HG02642 (cell line): ENCODE measurements around the gene SMYD2.

ENCODE experiments used
- ATAC-seq: cut with Tn5 transposase; IDR thresholded peaks from one replicate; pipeline ENCODE4 v1.9.1; 2021; ENCODE audit warnings: mild to moderate bottlenecking; ENCODE audit not compliant: unreplicated experiment, poor library complexity

SMYD2 gene

GRCh38 chr1:214281021-214281719, at the start of gene SMYD2:
Gene SMYD2 (plus strand): TSS chr1:214281159. CDS start chr1:214281255, 96 bp downstream.
- peak; percentile 81 for ATAC-seq

- no peak for ATAC-seq
Measured at GRCh38 chr1:214233856-214234634, 46.9 kb upstream of the SMYD2 start.

- no peak for ATAC-seq
Measured at GRCh38 chr1:214234635-214235025, 46.3 kb upstream of the SMYD2 start.

- no peak for ATAC-seq
Measured at GRCh38 chr1:214236477-214236876, 44.5 kb upstream of the SMYD2 start.

- ATAC-seq, result no peak
Measured at GRCh38 chr1:214241060-214241459, 39.9 kb upstream of the SMYD2 start.

GRCh38 chr1:214244252-214244651, 36.7 kb upstream of the SMYD2 start:
- ATAC-seq, result no peak

GRCh38 chr1:214244841-214245240, 36.1 kb upstream of the SMYD2 start:
- no peak for ATAC-seq

GRCh38 chr1:214247501-214248041, 33.4 kb upstream of the SMYD2 start:
- ATAC-seq, result no peak

GRCh38 chr1:214248311-214249085, 32.5 kb upstream of the SMYD2 start:
- no peak for ATAC-seq

GRCh38 chr1:214249651-214250050, 31.3 kb upstream of the SMYD2 start:
- no peak for ATAC-seq

- no peak for ATAC-seq
Measured at GRCh38 chr1:214251354-214251753, 29.6 kb upstream of the SMYD2 start.

GRCh38 chr1:214255509-214255908, 25.4 kb upstream of the SMYD2 start:
- ATAC-seq, result no peak

GRCh38 chr1:214259353-214259977, 21.5 kb upstream of the SMYD2 start:
- ATAC-seq, result peak; percentile 44

GRCh38 chr1:214260561-214261205, 20.3 kb upstream of the SMYD2 start:
- ATAC-seq, result no peak

GRCh38 chr1:214261206-214262123, 19.5 kb upstream of the SMYD2 start:
- ATAC-seq, result peak; percentile 97

- ATAC-seq, result no peak
Measured at GRCh38 chr1:214264196-214264595, 16.8 kb upstream of the SMYD2 start.

GRCh38 chr1:214264976-214265375, 16.0 kb upstream of the SMYD2 start:
- ATAC-seq, result no peak

GRCh38 chr1:214270097-214270650, 10.8 kb upstream of the SMYD2 start:
- no peak for ATAC-seq
